H1 (cell line): ENCODE data around the gene ADAD1. TPM values are rescaled to one million over a fixed set of nuclear protein-coding genes. Genes with fewer than 3 reads are reported as not detected.

Experiments
- CTCF ChIA-PET: fragments of 300-600 bp; sonication (Branson Sonifier 250); formaldehyde crosslinking; loops from one replicate; lab custom pipeline; 2021; ENCODE audit not compliant: partially characterized antibody; lab: Charles Lee
- POLR2A ChIA-PET: fragments of 300-600 bp; sonication (Branson Sonifier 250); formaldehyde crosslinking; loops from one replicate; lab custom pipeline; 2021; ENCODE audit warnings: inconsistent platforms; ENCODE audit not compliant: partially characterized antibody; lab: Charles Lee
- DNase-seq, 2 experiments: peaks; one replicate each; pipeline versions ENCODE4 v3.0.0 to v3.0.0-alpha.2; 2010 to 2022; ENCODE audit warnings: low spot score in 2 of 2, low read depth in 1 of 2, mixed read lengths in 1 of 2
- FAIRE-seq: peaks from 2 replicates; lab custom pipeline; 2011; peaks lifted over from hg19 to GRCh38; lab: Jason Lieb, UNC
- H2AFZ ChIP-seq: 2 replicates; pipeline ENCODE4 v1.8.1; 2012; ENCODE audit warnings: low read length, inconsistent platforms
- H2AK5ac ChIP-seq: 2 replicates; pipeline ENCODE4 v1.6.1; 2013; ENCODE audit warnings: low read depth, low read length
- H2BK120ac ChIP-seq: replicated peaks from 2 replicates; pipeline ENCODE3; 2013; ENCODE audit warnings: low read depth, low read length, inconsistent platforms
- H2BK12ac ChIP-seq: 2 replicates; pipeline ENCODE4 v1.6.1; 2013; ENCODE audit warnings: low read depth, low read length
- H2BK15ac ChIP-seq: 2 replicates; pipeline ENCODE4 v1.6.1; 2013; ENCODE audit warnings: low read length
- H2BK20ac ChIP-seq: 2 replicates; pipeline ENCODE4 v1.6.1; 2013; ENCODE audit warnings: low read length
- H2BK5ac ChIP-seq: 2 replicates; pipeline ENCODE4 v1.6.1; 2013; ENCODE audit warnings: low read depth, low read length
- H3K14ac ChIP-seq: 2 replicates; pipeline ENCODE4 v1.6.1; 2013; ENCODE audit warnings: inconsistent platforms; ENCODE audit not compliant: insufficient read length
- H3K18ac ChIP-seq: 2 replicates; pipeline ENCODE4 v1.6.1; 2013; ENCODE audit warnings: low read length; ENCODE audit errors: extremely low read depth
- H3K23ac ChIP-seq: 2 replicates; pipeline ENCODE4 v1.6.1; 2013; ENCODE audit warnings: inconsistent platforms; ENCODE audit not compliant: insufficient read length
- H3K23me2 ChIP-seq: 2 replicates; pipeline ENCODE4 v1.6.1; 2013; ENCODE audit warnings: low read depth, low read length
- H3K27ac ChIP-seq: 2 replicates; pipeline ENCODE4 v1.6.1; 2011; ENCODE audit warnings: low read depth, low read length, inconsistent platforms
- H3K27me3 ChIP-seq, 4 experiments: replicated peaks in 1 of 4; 1 replicate in 1 of 4; 2 replicates in 3 of 4; pipeline versions ENCODE4 v1.6.1 to v1.8.1; 2011 to 2013; ENCODE audit warnings: low read length in 3 of 4, mild to moderate bottlenecking in 3 of 4, inconsistent platforms in 2 of 4, mixed read lengths in 2 of 4, moderate library complexity in 1 of 4; ENCODE audit not compliant: control insufficient read depth in 3 of 4, insufficient read depth in 3 of 4; ENCODE audit errors: extremely low read depth in 1 of 4
- H3K36me3 ChIP-seq, 4 experiments: 2 replicates each; pipeline versions ENCODE4 v1.6.1 to v1.8.1; 2011 to 2013; ENCODE audit warnings: mild to moderate bottlenecking in 4 of 4, low read length in 3 of 4, moderate library complexity in 2 of 4, control low read depth in 1 of 4, inconsistent platforms in 1 of 4; ENCODE audit not compliant: insufficient read depth in 4 of 4, control insufficient read depth in 2 of 4
- H3K4ac ChIP-seq: replicated peaks from 2 replicates; pipeline ENCODE3; 2013; ENCODE audit warnings: low read length, low read depth, mixed read lengths, inconsistent platforms; ENCODE audit not compliant: insufficient read length
- H3K4me1 ChIP-seq, 4 experiments: replicated peaks in 1 of 4; 1 replicate in 1 of 4; 2 replicates in 3 of 4; pipeline versions ENCODE4 v1.6.1 to v1.8.1; 2011 to 2013; ENCODE audit warnings: low read length in 3 of 4, inconsistent platforms in 2 of 4, mixed read lengths in 1 of 4; ENCODE audit not compliant: insufficient read depth in 4 of 4, control insufficient read depth in 3 of 4
- H3K4me2 ChIP-seq, 2 experiments: 2 replicates each; pipeline versions ENCODE4 v1.6.1 to v1.8.1; 2011 to 2013; ENCODE audit warnings: low read depth in 2 of 2, low read length in 2 of 2, control low read depth in 1 of 2, inconsistent platforms in 1 of 2, mild to moderate bottlenecking in 1 of 2; ENCODE audit not compliant: insufficient read depth in 1 of 2
- H3K4me3 ChIP-seq, 4 experiments: fragments of 200-600, 300-600 bp in 1 of 4; sonication (generic), shearing (Covaris generic), sonication (Bioruptor Twin) in 1 of 4; 2 replicates each; pipeline versions ENCODE4 v1.5.1 to v1.8.1; 2011 to 2016; ENCODE audit warnings: low read length in 4 of 4, low read depth in 3 of 4, control low read depth in 2 of 4, inconsistent platforms in 2 of 4, mild to moderate bottlenecking in 2 of 4, mixed read lengths in 1 of 4, moderate library complexity in 1 of 4; ENCODE audit not compliant: insufficient read depth in 2 of 4; ENCODE audit errors: extremely low read depth in 1 of 4
- H3K56ac ChIP-seq: replicated peaks from 2 replicates; pipeline ENCODE3; 2013; ENCODE audit warnings: low read depth, mild to moderate bottlenecking, mixed read lengths, low read length, inconsistent platforms; ENCODE audit not compliant: insufficient read length
- H3K79me1 ChIP-seq: 2 replicates; pipeline ENCODE4 v1.6.1; 2013; ENCODE audit warnings: low read depth, low read length, control low read depth
- H3K79me2 ChIP-seq, 2 experiments: 2 replicates each; pipeline versions ENCODE4 v1.6.1 to v1.8.1; 2012 to 2013; ENCODE audit warnings: low read length in 2 of 2, mild to moderate bottlenecking in 2 of 2, inconsistent platforms in 1 of 2; ENCODE audit not compliant: insufficient read depth in 2 of 2, control insufficient read depth in 1 of 2
- H3K9ac ChIP-seq, 4 experiments: replicated peaks in 1 of 4; 1 replicate in 1 of 4; 2 replicates in 3 of 4; pipeline versions ENCODE4 v1.6.1 to v1.8.1; 2011 to 2013; ENCODE audit warnings: low read depth in 3 of 4, low read length in 3 of 4, control low read depth in 2 of 4, mild to moderate bottlenecking in 2 of 4, moderate library complexity in 2 of 4, inconsistent platforms in 1 of 4; ENCODE audit errors: extremely low read depth in 1 of 4
- H3K9me3 ChIP-seq, 2 experiments: 2 replicates each; pipeline versions ENCODE4 v1.6.1 to v1.8.1; 2012 to 2013; ENCODE audit warnings: mild to moderate bottlenecking in 2 of 2, moderate library complexity in 2 of 2, control low read depth in 1 of 2, inconsistent platforms in 1 of 2, low read depth in 1 of 2, low read length in 1 of 2, mixed read lengths in 1 of 2; ENCODE audit not compliant: insufficient read depth in 2 of 2
- H4K20me1 ChIP-seq, 2 experiments: replicated peaks in 1 of 2; 2 replicates each; pipeline versions ENCODE3 to v1.8.1; 2011 to 2013; ENCODE audit warnings: inconsistent platforms in 2 of 2, low read length in 2 of 2, mild to moderate bottlenecking in 1 of 2; ENCODE audit not compliant: insufficient read depth in 2 of 2, control insufficient read depth in 1 of 2
- H4K5ac ChIP-seq: 2 replicates; pipeline ENCODE4 v1.6.1; 2013; ENCODE audit warnings: low read length, low read depth, mixed read lengths, inconsistent platforms; ENCODE audit not compliant: insufficient read length
- H4K8ac ChIP-seq: 2 replicates; pipeline ENCODE4 v1.8.0; 2013; ENCODE audit warnings: mild to moderate bottlenecking, moderate library complexity, low read length, inconsistent platforms; ENCODE audit not compliant: insufficient read depth; ENCODE audit errors: extremely low read depth
- H4K91ac ChIP-seq: replicated peaks from 2 replicates; pipeline ENCODE3; 2013; ENCODE audit warnings: low read length, mixed read lengths, inconsistent platforms; ENCODE audit not compliant: insufficient read length
- BACH1 ChIP-seq: IDR thresholded peaks from 2 replicates; pipeline ENCODE4 v1.6.1; 2012; ENCODE audit warnings: low read length, improper control_type of control experiment
- BRCA1 ChIP-seq: IDR thresholded peaks from 2 replicates; pipeline ENCODE4 v1.6.1; 2012; ENCODE audit warnings: low read depth, low read length, improper control_type of control experiment
- CBX5 ChIP-seq: fragments of 300-800, 300-1000 bp; sonication (generic); IDR thresholded peaks from 2 replicates; pipeline ENCODE4 v1.7.1; 2016; ENCODE audit warnings: antibody characterized with exemption, low read length, low read depth
- CREB1 ChIP-seq: IDR thresholded peaks from 2 replicates; pipeline ENCODE4 v1.6.1; 2012; ENCODE audit warnings: inconsistent platforms
- CTBP2 ChIP-seq: IDR thresholded peaks from 2 replicates; pipeline ENCODE4 v1.7.0; 2011; ENCODE audit warnings: borderline replicate concordance, mild to moderate bottlenecking, moderate library complexity, mixed read lengths, low read length; ENCODE audit not compliant: insufficient read depth, insufficient read length
- EGR1 ChIP-seq: IDR thresholded peaks from 2 replicates; pipeline ENCODE4 v1.6.1; 2011; ENCODE audit warnings: low read depth, low read length, borderline replicate concordance
- EP300 ChIP-seq, 2 experiments: IDR thresholded peaks; 1 replicate in 1 of 2; 2 replicates in 1 of 2; pipeline ENCODE4 v1.6.1; 2011 to 2012; ENCODE audit warnings: low read depth in 2 of 2, low read length in 2 of 2, mild to moderate bottlenecking in 2 of 2, borderline replicate concordance in 1 of 2, inconsistent platforms in 1 of 2, moderate library complexity in 1 of 2
- JUN ChIP-seq: IDR thresholded peaks from 2 replicates; pipeline ENCODE4 v1.6.1; 2011; ENCODE audit warnings: low read depth, mild to moderate bottlenecking, improper control_type of control experiment, low read length
- KDM5A ChIP-seq: fragments of 200-600 bp; IDR thresholded peaks from 2 replicates; pipeline ENCODE4 v1.7.1; 2012; ENCODE audit warnings: mild to moderate bottlenecking, low read length, inconsistent platforms, mixed read lengths
- NANOG ChIP-seq: IDR thresholded peaks from 2 replicates; pipeline ENCODE4 v1.6.1; 2011; ENCODE audit warnings: low read length, low read depth, mild to moderate bottlenecking, inconsistent platforms; ENCODE audit not compliant: insufficient read depth, poor library complexity, severe bottlenecking
- POLR2A ChIP-seq, 2 experiments: IDR thresholded peaks; 1 replicate in 1 of 2; 2 replicates in 1 of 2; pipeline ENCODE4 v1.6.1; 2011; ENCODE audit warnings: low read depth in 2 of 2, low read length in 2 of 2, mild to moderate bottlenecking in 2 of 2; ENCODE audit errors: control extremely low read depth in 1 of 2
- RFX5 ChIP-seq: IDR thresholded peaks from 2 replicates; pipeline ENCODE4 v1.6.1; 2011; ENCODE audit warnings: low read depth, low read length, improper control_type of control experiment, borderline replicate concordance
- SP1 ChIP-seq: IDR thresholded peaks from 2 replicates; pipeline ENCODE4 v1.6.1; 2011; ENCODE audit warnings: low read depth, low read length
- SP4 ChIP-seq: IDR thresholded peaks from 2 replicates; pipeline ENCODE4 v1.6.1; 2012; ENCODE audit warnings: low read length, inconsistent platforms
- ZNF274 ChIP-seq: IDR thresholded peaks from 2 replicates; pipeline ENCODE4 v1.7.0; 2012; ENCODE audit warnings: low read length, borderline replicate concordance; ENCODE audit errors: extremely low read depth
- WGBS, 2 experiments: shearing (Covaris generic) in 1 of 2; methylation state at CpG; one replicate each; pipeline versions ENCODE4 v1.1.6 to v1.1.7; 2013 to 2015; ENCODE audit warnings: low lambda C conversion rate in 2 of 2, mixed read lengths in 2 of 2, inconsistent platforms in 1 of 2, low coverage in 1 of 2, missing lambda C conversion rate in 1 of 2; ENCODE audit not compliant: insufficient replicate concordance in 2 of 2, insufficient coverage in 1 of 2, insufficient read length in 1 of 2; ENCODE audit errors: extremely low coverage in 1 of 2, missing lambda C conversion rate in 1 of 2; 5-methylcytosine and 5-hydroxymethylcytosine counted together
- polyA plus RNA-seq, 7 experiments: library from polyadenylated mRNA; depleted of rRNA in 3 of 7; stranded (reverse) in 5 of 7; unstranded in 2 of 7; fragments of >200 nt in 5 of 7; fragments of 200-250 nt in 2 of 7; gene quantifications; 1 replicate in 5 of 7; 2 replicates in 1 of 7; 4 replicates in 1 of 7; pipeline versions ENCODE4 v1.2.1 to v1.2.3, GENCODE V29; 2011 to 2013; ENCODE audit warnings: missing spikeins in 2 of 7, mixed read lengths in 2 of 7
- total RNA-seq: library from RNA; stranded (reverse); fragmentation: NEBNext Ultra II Directional; extraction: Animal tissue kit (Norgen Biotek cat#: 25700); gene quantifications from 2 replicates; pipeline ENCODE4 v1.2.1, GENCODE V29; 2021

ADAD1 gene
- total and polyA plus RNA-seq, 2 of the 8 experiments (the other 6 are each of a cell fraction or from before 2014, with no cell fraction given): not detected

DNA sequence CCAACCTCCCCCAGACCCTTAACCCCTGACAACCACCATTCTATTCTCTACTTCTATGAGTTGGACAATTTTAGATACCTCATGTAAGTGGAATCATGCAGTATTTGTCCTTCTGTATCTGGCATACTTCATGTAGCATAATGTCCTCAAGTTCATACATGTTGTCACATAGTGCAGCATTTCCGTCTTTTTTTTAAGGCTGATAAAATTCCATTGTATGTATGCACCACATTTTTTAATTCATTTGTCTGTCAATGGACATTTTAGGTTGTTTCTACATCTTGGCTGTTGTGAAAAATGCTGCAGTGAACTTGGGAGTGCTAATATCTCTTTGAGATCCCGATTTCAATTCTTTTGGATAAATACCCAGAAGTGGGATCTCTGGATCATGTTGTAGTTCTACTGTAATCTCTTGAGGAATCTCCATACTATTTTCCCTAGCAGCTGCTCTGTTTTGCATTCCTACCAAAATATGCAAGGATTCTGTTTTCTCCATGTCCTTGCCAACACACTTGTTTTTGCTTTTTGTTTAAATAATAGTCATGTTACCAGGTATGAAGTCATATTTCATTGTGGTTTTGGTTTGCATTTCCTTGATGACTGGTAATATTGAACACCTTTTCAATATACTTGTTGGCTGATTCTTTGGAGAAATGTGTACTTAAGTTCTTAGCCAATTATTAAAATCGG is 48.8 kb upstream of the ADAD1 start:
- Histone ChIP-seq H2BK5ac (no peak overlapping the region), H3K4me1 (no peaks in the 10 kb centered on the region), H4K20me1 (no peaks in the 10 kb centered on the region), H3K4ac (no peak overlapping the region), H3K4me3 (no peak overlapping the region), H3K4me2 (no peak overlapping the region), H3K79me2 (no peaks in the 10 kb centered on the region), H3K27me3 (no peaks in the 10 kb centered on the region), H3K56ac (no peak overlapping the region), H2AFZ (no peak overlapping the region), H2AK5ac (no peak overlapping the region), H4K91ac (no peak overlapping the region), H3K36me3 (peaks cover 0 to 26% (median 4%) of the 10 kb centered on the region in 4 experiments; a peak in 4 of 8 replicates), H3K23ac (no peak overlapping the region), H3K27ac (no peak overlapping the region), H3K9ac (no peak overlapping the region), H3K9me3 (no peaks in the 10 kb centered on the region), H3K18ac (no peak overlapping the region), H3K14ac (no peak overlapping the region), H2BK15ac (no peak overlapping the region), H2BK120ac (no peak overlapping the region), H3K23me2 (no peaks in the 10 kb centered on the region), H4K5ac (no peak overlapping the region), H3K79me1 (no peaks in the 10 kb centered on the region), H2BK12ac (no peak overlapping the region), H4K8ac (no peak overlapping the region), H2BK20ac (no peak overlapping the region)
- CTCF ChIA-PET: no interaction called here
- FAIRE-seq: no peak
- no peak for DNase-seq
- POLR2A ChIA-PET: no interaction called here
- 70% methylated on average over 3 of the region's 3 CpGs; no CpG with 5 or more reads in 1 of the 2 experiments for WGBS, 2 experiments
- TF ChIP-seq CBX5 (no peak), POLR2A (IDR thresholded peaks at IDR 0.05; ENCODE audit: control extremely low read depth in 1 of 2, low read depth in 2 of 2, low read length in 2 of 2) (no peak), SP1 (no peak), CTBP2 (no peak), CREB1 (no peak), EGR1 (no peak), ZNF274 (no peak), SP4 (no peak), RFX5 (no peak), EP300 (IDR thresholded peaks at IDR 0.05; ENCODE audit: borderline replicate concordance in 1 of 2, low read depth in 2 of 2, low read length in 2 of 2) (no peak), NANOG (no peak), BACH1 (no peak), KDM5A (no peak), BRCA1 (no peak), JUN (no peak)
